ENCODE data around the gene ABLIM2.

The ABLIM2 gene

GRCh38 chr4:8109406-8110065, 49.1 kb downstream of the ABLIM2 start:
- no peak for TF ChIP-seq CTCF (IDR thresholded peaks at IDR 0.05; ENCODE audit: insufficient read depth, low read length, poor library complexity, severe bottlenecking)
- no peak for DNase-seq (ENCODE audit: extremely low read depth, insufficient read length)
- no peaks in the 10 kb centered on the region for H3K36me3 ChIP-seq (ENCODE audit: control insufficient read depth, insufficient read depth, low read length)
- H3K27me3 ChIP-seq (replicated peaks; ENCODE audit: control insufficient read depth, insufficient read depth, low read length) = peaks cover 3% of the 10 kb centered on the region
- H3K4me3 ChIP-seq (replicated peaks; ENCODE audit: low read depth, low read length) = no peak overlapping the region

- Histone ChIP-seq H3K36me3 (ENCODE audit: control insufficient read depth, insufficient read depth, low read length) (no peaks in the 10 kb centered on the region), H3K27me3 (replicated peaks; ENCODE audit: control insufficient read depth, insufficient read depth, low read length) (peaks cover 3% of the 10 kb centered on the region), H3K4me3 (replicated peaks; ENCODE audit: low read depth, low read length) (no peak overlapping the region)
- DNase-seq (ENCODE audit: extremely low read depth, insufficient read length) = no peak
- TF ChIP-seq CTCF (IDR thresholded peaks at IDR 0.05; ENCODE audit: insufficient read depth, low read length, poor library complexity, severe bottlenecking) = no peak
Measured at GRCh38 chr4:8108991-8109390, 49.6 kb downstream of the ABLIM2 start.

- no peaks in the 10 kb centered on the region for H3K36me3 ChIP-seq (ENCODE audit: control insufficient read depth, insufficient read depth, low read length)
- no peak for DNase-seq (ENCODE audit: extremely low read depth, insufficient read length)
- no peak overlapping the region for H3K4me3 ChIP-seq (replicated peaks; ENCODE audit: low read depth, low read length)
- TF ChIP-seq CTCF (IDR thresholded peaks at IDR 0.05; ENCODE audit: insufficient read depth, low read length, poor library complexity, severe bottlenecking) = no peak
- peaks cover 2% of the 10 kb centered on the region for H3K27me3 ChIP-seq (replicated peaks; ENCODE audit: control insufficient read depth, insufficient read depth, low read length)
Measured at GRCh38 chr4:8108261-8108660, 50.4 kb downstream of the ABLIM2 start.

GRCh38 chr4:8107146-8107657, 51.4 kb downstream of the ABLIM2 start:
- TF ChIP-seq CTCF (IDR thresholded peaks at IDR 0.05; ENCODE audit: insufficient read depth, low read length, poor library complexity, severe bottlenecking) = no peak
- Histone ChIP-seq H3K27me3 (replicated peaks; ENCODE audit: control insufficient read depth, insufficient read depth, low read length) (no peaks in the 10 kb centered on the region; the same call in none of the 2 replicates), H3K36me3 (ENCODE audit: control insufficient read depth, insufficient read depth, low read length) (no peaks in the 10 kb centered on the region), H3K4me3 (replicated peaks; ENCODE audit: low read depth, low read length) (no peak overlapping the region)
- no peak for DNase-seq (ENCODE audit: extremely low read depth, insufficient read length)

GRCh38 chr4:8106451-8107025, 52.1 kb downstream of the ABLIM2 start:
- no peak for TF ChIP-seq CTCF (IDR thresholded peaks at IDR 0.05; ENCODE audit: insufficient read depth, low read length, poor library complexity, severe bottlenecking)
- H3K4me3 ChIP-seq (replicated peaks; ENCODE audit: low read depth, low read length) = no peak overlapping the region
- DNase-seq (ENCODE audit: extremely low read depth, insufficient read length) = no peak
- no peaks in the 10 kb centered on the region for H3K36me3 ChIP-seq (ENCODE audit: control insufficient read depth, insufficient read depth, low read length)
- H3K27me3 ChIP-seq (replicated peaks; ENCODE audit: control insufficient read depth, insufficient read depth, low read length) = no peaks in the 10 kb centered on the region; the same call in none of the 2 replicates

Measured in GM06990 (cell line).